ENCODE data around the gene TBR1. TPM values are rescaled to one million over a fixed set of nuclear protein-coding genes. Genes with fewer than 3 reads are reported as not detected.

Gene TBR1
- total and polyA plus RNA-seq, 12 donors, result 0.04 to 0.64 TPM; not detected in 10

GRCh38 chr2:161418275-161418714 is 2.2 kb downstream of the TBR1 start:
- TF ChIP-seq POLR2A (IDR thresholded peaks at IDR 0.05) (no peak), CTCF (IDR thresholded peaks at IDR 0.05) (no peak)
- Histone ChIP-seq H3K27ac (no peak overlapping the region), H3K4me3 (no peak overlapping the region), H3K4me1 (replicated peaks in 1 of 2) (peaks cover 14 to 32% of the 10 kb centered on the region in 2 donors), H3K9me3 (replicated peaks in 1 of 3) (no peaks in the 10 kb centered on the region), H3K36me3 (replicated peaks in 1 of 2) (no peaks in the 10 kb centered on the region), H3K27me3 (peaks cover 89% of the 10 kb centered on the region)
- WGBS, 4 donors, result 8 to 15% (median 10%) methylated on average over 11 to 15 of the region's 15 CpGs
- DNase-seq, result no peak
- intact Hi-C loops (cut with DNase I), result no loop called here

GRCh38 chr2:161418715-161419637 is 2.9 kb downstream of the TBR1 start:
- intact Hi-C loops (cut with DNase I), result no loop called here
- H3K4me3 ChIP-seq, result no peak overlapping the region

GRCh38 chr2:161419638-161420190 is 3.6 kb downstream of the TBR1 start:
- WGBS, 4 donors, result 64 to 69% (median 67%) methylated on average over 3 of the region's 3 CpGs
- no peak overlapping the region for H3K4me3 ChIP-seq
- no peak for TF ChIP-seq CTCF (IDR thresholded peaks at IDR 0.05)
- no peak for TF ChIP-seq POLR2A (IDR thresholded peaks at IDR 0.05)
- no peak for DNase-seq
- no peaks in the 10 kb centered on the region for H3K36me3 ChIP-seq (replicated peaks in 1 of 2)
- H3K27me3 ChIP-seq, result peaks cover 98% of the 10 kb centered on the region
- intact Hi-C loops (cut with DNase I), result no loop called here
- peaks cover 4 to 33% of the 10 kb centered on the region in 2 donors for H3K4me1 ChIP-seq (replicated peaks in 1 of 2)
- no peak overlapping the region for H3K27ac ChIP-seq
- H3K9me3 ChIP-seq (replicated peaks in 1 of 3), result no peaks in the 10 kb centered on the region

More at GRCh38 chr2:161418715-161419637, 2.9 kb downstream of the TBR1 start:
- H3K9me3 ChIP-seq (replicated peaks in 1 of 3), result no peaks in the 10 kb centered on the region
- TF ChIP-seq CTCF (IDR thresholded peaks at IDR 0.05), result no peak
- no peak for TF ChIP-seq POLR2A (IDR thresholded peaks at IDR 0.05)
- H3K27ac ChIP-seq, result no peak overlapping the region
- DNase-seq, result no peak
- H3K36me3 ChIP-seq (replicated peaks in 1 of 2), result no peaks in the 10 kb centered on the region
- peaks cover 95% of the 10 kb centered on the region for H3K27me3 ChIP-seq
- WGBS, 4 donors, result 9 to 13% (median 10%) methylated on average over 23 to 49 of the region's 49 CpGs
- peaks cover 12 to 36% of the 10 kb centered on the region in 2 donors for H3K4me1 ChIP-seq (replicated peaks in 1 of 2)

- DNase-seq, result no peak
- H3K4me1 ChIP-seq (replicated peaks in 1 of 2), result peaks cover 0 to 28% of the 10 kb centered on the region in 2 donors
- 57 to 65% (median 58%) methylated on average over 9 to 11 of the region's 11 CpGs for WGBS, 4 donors
- intact Hi-C loops (cut with DNase I), result no loop called here
- H3K9me3 ChIP-seq (replicated peaks in 1 of 3), result no peaks in the 10 kb centered on the region
- no peak overlapping the region for H3K4me3 ChIP-seq
- TF ChIP-seq POLR2A (IDR thresholded peaks at IDR 0.05) (no peak), CTCF (IDR thresholded peaks at IDR 0.05) (no peak)
- H3K27me3 ChIP-seq, result peaks cover 98% of the 10 kb centered on the region
- H3K36me3 ChIP-seq (replicated peaks in 1 of 2), result no peaks in the 10 kb centered on the region
- no peak overlapping the region for H3K27ac ChIP-seq
Measured at GRCh38 chr2:161420406-161421074, 4.4 kb downstream of the TBR1 start.

All from adrenal gland (tissue), 12 donors.